Ammon's horn (tissue), 1 donor: ENCODE results near the gene EMSY.
"Not testable (repeated sequence)": the region's sequence is repeated elsewhere in the genome, so short reads cannot be mapped to it uniquely, and the experiment has no call there.

Experiments
- DNase-seq: peaks from one replicate; pipeline ENCODE4 v3.0.0-alpha.2; 2016; ENCODE audit warnings: low spot score

EMSY gene

DNA sequence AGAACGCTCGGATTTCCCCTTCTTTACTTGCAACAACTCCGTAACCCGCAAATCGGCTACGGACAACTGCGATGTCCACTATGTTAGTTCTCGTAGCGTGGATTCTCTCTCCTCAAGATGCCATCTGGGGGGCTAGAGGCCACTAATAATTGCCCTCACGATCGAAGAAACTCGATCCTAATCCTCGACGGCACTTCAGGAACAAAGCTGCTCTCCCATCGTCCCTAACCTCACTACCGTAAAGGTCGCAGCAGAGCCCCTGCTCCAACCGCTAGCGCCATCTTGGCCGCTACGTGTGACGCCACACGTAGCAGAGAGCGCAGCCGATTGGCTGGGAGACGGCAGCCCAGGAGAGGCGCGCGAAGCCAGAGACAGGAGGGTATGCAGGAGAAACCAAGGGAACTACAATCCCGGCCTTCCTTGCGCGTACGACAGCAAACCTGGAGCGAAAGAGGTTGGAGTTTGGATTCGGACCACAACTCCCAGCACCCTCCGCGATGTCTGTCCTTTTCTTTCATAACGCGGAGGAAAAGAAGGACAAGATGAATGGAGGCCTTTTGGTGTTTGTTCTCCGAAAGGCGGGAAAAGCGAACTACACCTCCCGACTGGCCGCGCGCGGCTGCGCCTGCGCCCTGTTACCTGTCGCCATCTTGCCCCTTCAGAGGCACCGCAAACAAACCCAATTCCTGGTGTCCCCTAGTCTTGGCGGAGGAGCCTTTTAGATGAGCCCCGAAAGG, at the start of gene EMSY:
Gene EMSY (plus strand): TSS at position 635 of the 737 bp plus-strand sequence. CDS start 1,921 bp downstream, outside the sequence.
- DNase-seq = peak; percentile 100

DNA sequence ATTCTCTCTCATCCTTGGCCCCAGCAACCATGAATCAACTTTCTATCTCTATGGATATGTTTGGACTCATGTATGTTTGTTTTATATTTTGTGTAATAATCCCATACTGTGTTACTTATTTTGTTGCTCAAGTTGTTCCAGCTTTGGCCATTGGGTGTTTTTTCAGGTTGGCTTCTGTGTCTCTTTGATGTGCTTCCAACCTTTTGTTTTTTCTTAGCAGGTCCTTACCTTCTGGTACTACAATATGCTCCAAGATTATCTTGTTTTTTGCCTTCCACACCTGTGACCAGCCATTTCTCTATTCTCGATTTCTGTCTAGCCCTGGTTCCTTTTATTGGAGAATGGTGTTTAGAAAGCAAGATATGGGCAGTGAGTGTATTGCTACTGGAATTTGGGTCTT, 49.5 kb upstream of the EMSY start:
- no peak for DNase-seq

GRCh38 chr11:76397383-76397782, 47.4 kb upstream of the EMSY start:
- no peak for DNase-seq

DNA sequence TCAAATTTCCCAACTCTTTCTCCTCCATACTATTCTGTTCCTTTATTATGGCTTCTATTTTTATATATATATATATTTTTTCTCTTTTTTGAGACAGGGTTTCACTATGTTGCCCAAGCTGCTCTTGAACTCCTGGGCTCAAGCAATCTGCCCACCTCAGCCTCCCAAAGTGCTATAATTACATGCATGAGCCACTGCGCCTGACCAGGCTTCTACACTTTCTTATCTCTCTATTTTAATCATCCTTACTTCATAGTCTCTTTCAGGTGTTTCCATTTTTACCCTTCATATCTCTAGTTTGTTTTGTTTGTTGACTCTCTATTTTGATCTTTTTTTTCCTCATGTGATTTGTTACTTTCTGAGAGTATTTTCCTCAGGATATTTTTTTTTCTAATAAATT, 43.9 kb upstream of the EMSY start:
- DNase-seq = no peak

- not testable (repeated sequence) for DNase-seq
These were observed 43.3 kb upstream of the EMSY start for GRCh38 chr11:76401484-76401883.

DNA sequence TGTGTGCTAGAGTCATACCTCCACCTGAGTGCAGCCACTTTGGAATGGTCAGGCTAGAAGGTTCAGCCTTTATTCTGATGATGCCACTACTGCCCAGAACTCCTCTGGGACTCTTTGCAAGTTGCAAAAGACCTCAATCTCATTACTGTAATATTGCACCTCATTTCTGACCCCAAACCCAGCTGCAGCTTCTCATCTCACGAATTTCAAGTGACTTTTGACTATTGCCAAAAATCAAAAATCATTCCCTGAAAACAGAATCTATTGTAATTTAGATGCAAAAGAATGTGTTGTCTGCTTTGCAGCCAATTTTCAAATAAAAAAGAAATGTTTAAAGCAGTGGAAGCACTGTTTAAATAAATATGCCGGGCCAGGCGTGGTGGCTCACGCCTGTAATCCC, 38.5 kb upstream of the EMSY start:
- DNase-seq = no peak

DNA sequence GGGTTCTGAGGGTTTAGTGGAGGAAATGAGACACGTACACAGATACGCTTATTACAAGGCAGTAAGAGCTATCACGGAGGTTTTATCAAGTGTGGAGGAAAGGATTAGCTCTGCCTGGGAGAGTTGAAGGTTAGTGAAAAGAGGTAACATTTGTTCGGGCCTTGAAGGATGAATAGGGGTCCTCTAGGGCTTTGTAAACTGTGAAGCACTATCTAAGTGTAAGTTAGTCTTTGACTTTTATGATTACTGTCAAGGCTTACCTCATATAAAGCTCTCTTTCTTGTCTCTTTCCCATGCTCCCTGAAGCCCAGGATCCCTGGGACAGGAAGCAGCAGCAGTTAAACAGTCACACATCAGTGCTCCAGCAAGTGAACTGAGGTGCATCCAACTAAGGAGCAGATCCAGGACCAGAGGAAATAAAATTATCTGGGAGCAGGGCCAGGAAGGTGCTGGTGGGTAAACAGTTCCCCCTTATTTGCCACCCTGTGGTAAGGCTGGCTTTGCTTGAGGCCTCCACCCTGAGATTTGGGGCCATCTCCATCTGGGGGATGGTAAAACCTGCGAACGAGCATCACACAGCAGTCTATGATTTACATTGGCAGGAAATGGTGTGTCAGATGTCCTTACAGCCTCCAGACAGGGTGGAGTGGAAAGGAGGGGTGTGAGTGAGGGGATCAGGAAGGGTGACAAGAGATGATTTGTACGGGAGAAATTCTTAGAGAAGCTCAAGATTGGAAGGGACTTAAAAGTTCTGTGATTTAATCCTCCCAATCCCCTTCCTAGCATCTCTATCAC, 36.5 kb upstream of the EMSY start:
- no peak for DNase-seq

DNA sequence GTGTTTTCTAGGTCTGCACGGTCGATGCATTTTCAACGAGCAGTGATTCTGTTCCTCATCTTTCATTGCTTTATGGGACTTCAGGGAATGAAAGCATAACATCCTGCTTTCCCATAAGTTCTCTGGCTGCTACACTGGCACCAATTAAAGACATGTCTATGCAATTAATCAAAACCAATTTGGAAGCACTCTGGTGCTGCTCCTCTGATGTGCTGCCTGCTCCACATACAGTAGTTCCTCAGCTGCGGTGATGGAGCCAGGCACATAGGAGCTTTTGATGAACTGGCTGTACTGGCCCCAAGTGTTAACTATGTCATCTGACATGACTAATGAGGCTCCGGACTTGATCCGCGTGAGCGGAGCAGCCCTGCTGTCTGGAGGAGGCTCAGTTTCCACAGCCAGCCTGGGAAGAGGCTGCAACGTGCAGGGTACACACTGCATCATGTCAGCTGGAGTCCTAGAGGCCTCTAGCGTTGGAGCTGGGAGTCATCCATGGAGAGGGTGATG, 33.9 kb upstream of the EMSY start:
- peak; percentile 2 for DNase-seq

DNA sequence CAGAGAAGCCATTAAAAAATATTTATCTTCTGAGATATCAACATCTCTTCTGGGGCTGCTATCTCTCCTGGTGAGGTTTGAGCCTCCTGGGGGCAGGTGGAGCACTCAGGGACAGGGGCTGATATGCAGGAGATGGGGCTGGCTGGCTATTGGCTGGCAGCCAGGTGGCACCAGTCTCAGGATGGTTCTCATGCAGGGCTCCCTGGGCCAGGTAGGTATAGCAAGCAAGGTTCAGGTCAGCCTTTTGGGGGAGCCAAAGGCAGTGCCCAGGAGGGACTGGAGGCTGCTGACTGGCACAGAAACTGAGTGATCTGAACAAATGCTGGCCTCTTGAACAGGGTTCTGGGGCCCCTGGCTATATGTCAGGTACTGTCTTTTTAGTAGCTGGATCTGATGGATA, 29.7 kb upstream of the EMSY start:
- no peak for DNase-seq

- DNase-seq = no peak
These were observed 24.9 kb upstream of the EMSY start for GRCh38 chr11:76419896-76420295.

- no peak for DNase-seq
These were observed 20.4 kb upstream of the EMSY start for GRCh38 chr11:76424379-76424778.

DNA sequence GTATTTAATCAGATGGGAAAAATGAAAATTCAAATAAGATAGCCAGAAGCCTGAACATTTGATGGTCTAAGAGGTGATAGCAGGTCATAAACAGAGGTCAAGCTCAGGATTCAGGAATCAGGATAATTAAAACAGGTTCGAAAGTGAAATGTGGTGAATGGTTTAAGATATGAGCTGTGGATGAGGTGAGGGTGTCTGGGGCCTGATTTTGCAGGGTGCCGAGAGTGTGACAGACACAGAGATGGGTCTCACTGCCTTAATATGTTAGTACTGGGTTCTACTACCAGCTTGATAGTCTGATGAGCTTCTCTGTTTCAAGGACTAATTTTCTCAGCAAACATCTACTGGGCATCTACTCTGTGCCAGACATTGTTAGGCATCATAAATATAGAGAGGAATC, 19.9 kb upstream of the EMSY start:
- DNase-seq = no peak

- no peak for DNase-seq
These were observed 18.2 kb upstream of the EMSY start for GRCh38 chr11:76426660-76427059.

DNA sequence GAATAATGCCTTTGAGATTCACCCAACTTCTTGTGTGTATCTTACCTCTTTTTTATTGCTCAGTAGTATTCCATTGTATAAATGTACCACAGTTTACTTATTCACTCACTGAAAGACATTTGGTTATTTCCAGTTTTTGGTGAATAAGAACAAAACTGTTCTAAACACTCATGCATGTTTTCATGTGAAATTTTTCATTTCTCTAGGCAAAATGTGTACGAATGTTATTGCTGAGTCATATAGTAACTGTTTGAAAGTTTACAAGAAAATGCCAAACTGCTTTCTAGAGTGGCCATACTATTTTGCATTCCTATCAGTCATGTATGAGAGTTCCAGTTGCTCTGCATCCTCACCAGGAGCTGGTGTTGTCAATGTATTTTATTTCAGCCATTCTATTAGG, 8.8 kb upstream of the EMSY start:
- no peak for DNase-seq

GRCh38 chr11:76443268-76443980, 1.4 kb upstream of the EMSY start:
- DNase-seq = no peak

- DNase-seq = no peak
These were observed 794 bp upstream of the EMSY start for GRCh38 chr11:76444065-76444383.

GRCh38 chr11:76445121-76446084, 585 bp downstream of the EMSY start:
- DNase-seq = peak; percentile 73

GRCh38 chr11:76448506-76448905, 3.7 kb downstream of the EMSY start:
- no peak for DNase-seq

DNA sequence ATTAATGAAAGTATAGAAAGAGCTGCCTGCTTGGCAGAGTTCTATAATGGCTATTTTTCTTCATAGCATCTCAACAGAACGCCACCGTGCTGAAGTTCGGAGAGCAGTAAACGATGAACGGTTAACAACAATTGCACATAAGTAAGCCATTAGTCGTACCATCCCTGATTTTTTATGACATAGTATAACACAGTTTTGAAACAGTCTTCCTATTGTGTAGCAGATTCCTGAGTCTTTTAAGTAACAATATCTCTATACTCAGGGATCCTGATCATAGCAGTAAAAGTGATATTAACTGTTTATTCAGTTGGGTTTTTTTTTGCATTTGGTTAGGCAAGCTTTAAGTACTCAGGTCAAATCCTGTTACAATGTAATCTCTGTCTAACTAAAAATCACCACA, 8.4 kb downstream of the EMSY start:
- no peak for DNase-seq

DNA sequence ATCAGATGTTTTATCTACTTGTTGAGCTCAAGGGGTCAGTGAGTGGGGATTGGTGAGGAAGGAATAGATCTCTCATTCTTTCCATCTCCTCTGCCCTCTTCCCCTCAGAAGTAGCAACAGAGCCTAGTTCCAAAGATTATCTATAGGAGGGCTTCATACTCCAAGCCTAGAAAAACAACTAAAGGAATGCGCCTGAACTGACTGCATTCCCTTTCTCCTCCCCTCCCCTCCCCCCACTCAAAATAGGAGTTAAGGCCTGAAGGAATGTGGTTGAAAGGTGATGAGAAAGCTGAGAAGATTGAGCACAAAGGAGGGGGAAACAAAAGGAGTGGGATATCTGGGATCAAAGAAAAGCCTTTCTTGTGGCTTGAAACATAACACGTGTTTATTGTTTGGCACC, 10.5 kb downstream of the EMSY start:
- no peak for DNase-seq

- DNase-seq = no peak
These were observed 11.1 kb downstream of the EMSY start for GRCh38 chr11:76455931-76456330.

DNA sequence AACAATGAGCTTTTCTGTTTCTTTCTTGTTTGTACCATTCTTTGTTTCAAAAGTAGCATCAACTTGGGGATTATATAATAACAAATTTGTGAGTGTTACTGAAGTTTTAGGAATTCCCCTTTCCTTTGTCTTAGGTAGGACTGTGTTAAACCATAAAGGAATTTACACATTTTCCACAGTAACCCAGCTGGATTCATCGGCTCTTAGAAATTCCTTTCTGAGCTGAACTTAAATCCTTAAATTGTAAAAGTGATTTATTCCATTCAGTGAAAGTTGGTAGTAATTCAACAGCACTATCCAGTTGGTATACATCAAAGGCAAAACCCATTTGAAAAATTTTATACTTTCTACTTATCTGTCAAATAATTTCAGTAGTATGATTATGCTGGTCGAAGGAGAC, 11.8 kb downstream of the EMSY start:
- DNase-seq = no peak
